ENCODE results near the gene ADAMTS13.

DNA sequence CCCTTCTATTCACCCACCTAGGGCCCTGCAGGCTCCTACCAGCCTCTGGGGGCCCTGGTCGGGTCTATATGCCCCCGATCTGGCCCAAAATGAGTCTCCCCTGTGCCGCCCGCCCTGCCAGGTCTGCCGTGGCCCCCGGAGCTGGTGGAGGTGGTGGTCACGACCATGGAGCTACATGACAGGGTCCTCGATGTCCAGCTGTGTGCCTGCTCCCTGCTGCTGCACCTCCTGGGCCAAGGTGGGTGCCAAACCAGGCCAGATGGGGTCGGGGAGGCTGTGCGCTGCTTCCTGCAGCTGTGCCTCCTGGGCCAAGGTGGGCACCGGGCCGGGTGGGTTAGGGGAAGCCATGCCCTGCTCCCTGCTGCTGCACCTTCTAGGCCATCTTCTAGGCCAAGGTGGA, 21.9 kb upstream of the ADAMTS13 start:
- TF ChIP-seq CTCF (IDR thresholded peaks at IDR 0.05) (no peak), POLR2A (IDR thresholded peaks at IDR 0.05) (no peak)

All from heart left ventricle (tissue), 13 donors.